ENCODE data around the gene CDK15. TPM values are rescaled to one million over a fixed set of nuclear protein-coding genes. Genes with fewer than 3 reads are reported as not detected.
"Not testable (repeated sequence)": the region's sequence is repeated elsewhere in the genome, so short reads cannot be mapped to it uniquely, and the experiment has no call there.

The CDK15 gene
- total RNA-seq, 4 donors from 2014 or later: 0.83 to 3.9 (median 1.4) TPM

DNA sequence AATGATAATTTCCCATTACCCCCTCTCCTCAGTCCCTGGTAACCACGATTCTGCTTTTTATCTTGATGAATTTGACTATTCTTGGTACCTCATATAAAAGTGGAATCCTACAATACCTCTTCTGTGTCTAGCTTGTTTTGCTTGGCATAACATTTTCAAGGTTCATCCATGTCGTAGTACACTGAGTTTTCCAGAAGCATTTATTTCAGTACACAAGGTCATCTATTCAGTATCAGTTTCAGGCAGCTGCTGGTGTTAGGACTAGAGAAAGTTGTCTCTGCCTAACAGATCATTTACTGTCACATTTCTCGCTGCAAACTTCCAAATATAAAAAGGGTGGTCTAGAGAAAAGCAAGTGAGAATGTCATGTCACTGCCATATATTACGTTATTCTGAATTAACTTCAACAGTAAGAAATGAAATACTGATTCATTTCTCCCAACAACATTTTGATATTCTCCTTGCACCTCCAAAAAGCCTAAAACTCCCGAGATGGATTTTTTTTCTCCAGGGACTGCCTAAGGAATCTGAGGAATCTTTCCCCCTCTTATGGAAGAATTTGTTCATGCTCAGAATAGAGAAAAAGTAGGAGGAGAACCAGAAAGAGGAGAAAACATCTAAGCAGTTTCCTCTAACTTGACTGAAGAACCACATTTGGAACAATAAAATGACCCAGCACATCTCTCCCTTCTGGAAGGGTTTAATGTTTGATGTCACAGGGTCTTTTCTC, 36.0 kb downstream of the CDK15 start:
- no peaks in the 10 kb centered on the region for H3K4me1 ChIP-seq
- no peak overlapping the region for H3K4me3 ChIP-seq
- intact Hi-C loops (cut with DNase I): no loop called here
- DNase-seq (ENCODE audit: extremely low spot score): no peak
- peaks cover 0 to 8% (median 2%) of the 10 kb centered on the region in 4 donors for H3K9me3 ChIP-seq
- H3K27ac ChIP-seq (replicated peaks in 1 of 4): no peak overlapping the region
- H3K36me3 ChIP-seq: no peaks in the 10 kb centered on the region
- 58% methylated on average over 5 of the region's 5 CpGs for WGBS
- no peak for TF ChIP-seq EP300 (IDR thresholded peaks at IDR 0.05)
- TF ChIP-seq POLR2AphosphoS5 (IDR thresholded peaks at IDR 0.05): no peak
- no peak for TF ChIP-seq POLR2A (IDR thresholded peaks at IDR 0.05; ENCODE audit: low read depth)
- TF ChIP-seq, protein P1, sequence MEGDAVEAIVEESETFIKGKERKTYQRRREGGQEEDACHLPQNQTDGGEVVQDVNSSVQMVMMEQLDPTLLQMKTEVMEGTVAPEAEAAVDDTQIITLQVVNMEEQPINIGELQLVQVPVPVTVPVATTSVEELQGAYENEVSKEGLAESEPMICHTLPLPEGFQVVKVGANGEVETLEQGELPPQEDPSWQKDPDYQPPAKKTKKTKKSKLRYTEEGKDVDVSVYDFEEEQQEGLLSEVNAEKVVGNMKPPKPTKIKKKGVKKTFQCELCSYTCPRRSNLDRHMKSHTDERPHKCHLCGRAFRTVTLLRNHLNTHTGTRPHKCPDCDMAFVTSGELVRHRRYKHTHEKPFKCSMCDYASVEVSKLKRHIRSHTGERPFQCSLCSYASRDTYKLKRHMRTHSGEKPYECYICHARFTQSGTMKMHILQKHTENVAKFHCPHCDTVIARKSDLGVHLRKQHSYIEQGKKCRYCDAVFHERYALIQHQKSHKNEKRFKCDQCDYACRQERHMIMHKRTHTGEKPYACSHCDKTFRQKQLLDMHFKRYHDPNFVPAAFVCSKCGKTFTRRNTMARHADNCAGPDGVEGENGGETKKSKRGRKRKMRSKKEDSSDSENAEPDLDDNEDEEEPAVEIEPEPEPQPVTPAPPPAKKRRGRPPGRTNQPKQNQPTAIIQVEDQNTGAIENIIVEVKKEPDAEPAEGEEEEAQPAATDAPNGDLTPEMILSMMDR (IDR thresholded peaks at IDR 0.05): no peak
- H3K27me3 ChIP-seq: no peaks in the 10 kb centered on the region

DNA sequence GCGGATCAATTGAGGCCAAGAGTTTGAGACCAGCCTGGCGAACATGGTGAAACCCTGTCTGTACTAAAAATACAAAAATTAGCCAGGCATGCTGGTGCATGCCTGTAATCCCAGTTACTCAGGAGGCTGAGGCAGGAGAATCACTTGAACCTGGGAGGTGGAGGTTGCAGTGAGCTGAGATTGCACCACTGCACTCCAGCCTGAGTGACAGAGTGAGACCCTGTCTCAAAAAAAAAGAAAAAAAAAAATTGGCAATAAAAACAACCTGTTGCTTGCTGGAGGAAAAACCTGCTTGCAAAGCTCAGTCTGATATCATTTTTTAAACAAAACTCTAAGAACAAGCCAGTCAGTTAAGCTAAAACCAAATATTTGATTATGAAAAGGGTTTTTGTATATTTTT, 38.6 kb downstream of the CDK15 start:
- H3K27me3 ChIP-seq; intact Hi-C loops (cut with DNase I); H3K9me3 ChIP-seq; H3K36me3 ChIP-seq; H3K4me3 ChIP-seq; H3K27ac ChIP-seq (replicated peaks in 1 of 4); H3K4me1 ChIP-seq; DNase-seq (ENCODE audit: extremely low spot score): not testable (repeated sequence)
- WGBS: 67% methylated on average over 2 of the region's 2 CpGs

DNA sequence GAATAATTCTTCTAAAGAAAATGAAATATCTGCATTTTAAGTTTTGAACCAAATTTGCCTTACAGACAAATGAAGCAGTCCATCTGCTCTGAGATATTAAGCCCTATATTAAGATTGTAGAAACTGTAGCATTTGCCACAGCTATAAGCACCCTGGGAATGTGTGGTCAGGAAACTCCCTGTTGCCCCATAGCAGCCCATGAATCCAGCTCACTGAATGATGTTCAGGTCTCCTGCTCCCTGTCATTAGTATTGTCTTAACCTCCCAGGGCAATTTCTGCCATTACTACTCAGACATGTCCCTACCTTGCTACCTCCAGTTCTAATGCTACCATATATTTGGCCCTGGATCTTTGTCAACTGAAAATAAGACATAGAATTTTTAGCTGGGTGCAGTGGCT, 41.1 kb downstream of the CDK15 start:
- TF ChIP-seq EP300 (IDR thresholded peaks at IDR 0.05) (no peak), POLR2AphosphoS5 (IDR thresholded peaks at IDR 0.05) (no peak), POLR2A (IDR thresholded peaks at IDR 0.05; ENCODE audit: low read depth) (no peak)
- TF ChIP-seq, protein P1 (IDR thresholded peaks at IDR 0.05): no peak

DNA sequence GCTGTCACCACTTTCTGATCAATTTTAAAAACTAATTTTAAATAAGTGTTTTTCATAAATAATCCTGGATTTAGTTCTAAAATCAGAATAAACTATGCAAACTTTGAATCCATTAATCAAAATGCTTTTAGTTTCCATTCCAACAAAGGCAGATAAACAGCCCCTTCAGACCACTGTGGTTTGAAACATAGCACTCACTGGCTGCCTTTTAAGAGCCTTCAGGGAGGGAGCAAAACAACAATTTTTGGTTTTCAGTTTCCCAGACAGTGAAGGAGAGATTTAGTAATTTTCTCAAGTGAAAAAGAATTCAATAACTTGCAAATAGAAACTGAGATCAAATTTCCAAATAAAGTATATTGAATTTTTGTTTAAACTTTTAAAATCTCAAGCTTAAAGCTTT, 46.1 kb downstream of the CDK15 start:
- no peak overlapping the region for H3K27ac ChIP-seq (replicated peaks in 1 of 4)
- TF ChIP-seq POLR2AphosphoS5 (IDR thresholded peaks at IDR 0.05) (no peak), POLR2A (IDR thresholded peaks at IDR 0.05; ENCODE audit: low read depth) (no peak), EP300 (IDR thresholded peaks at IDR 0.05) (no peak)
- TF ChIP-seq, protein P1 (IDR thresholded peaks at IDR 0.05): no peak
- H3K4me1 ChIP-seq: no peaks in the 10 kb centered on the region
- no peaks in the 10 kb centered on the region for H3K9me3 ChIP-seq
- no peak for DNase-seq (ENCODE audit: extremely low spot score)
- no peak overlapping the region for H3K4me3 ChIP-seq
- H3K27me3 ChIP-seq: no peaks in the 10 kb centered on the region
- H3K36me3 ChIP-seq: no peaks in the 10 kb centered on the region
- intact Hi-C loops (cut with DNase I): no loop called here

More for the DNA sequence above, 41.1 kb downstream of the CDK15 start:
- H3K4me1 ChIP-seq: no peaks in the 10 kb centered on the region
- no peaks in the 10 kb centered on the region for H3K27me3 ChIP-seq
- no peaks in the 10 kb centered on the region for H3K9me3 ChIP-seq
- H3K27ac ChIP-seq (replicated peaks in 1 of 4): no peak overlapping the region
- no peaks in the 10 kb centered on the region for H3K36me3 ChIP-seq
- H3K4me3 ChIP-seq: no peak overlapping the region
- intact Hi-C loops (cut with DNase I): no loop called here
- no peak for DNase-seq (ENCODE audit: extremely low spot score)

DNA sequence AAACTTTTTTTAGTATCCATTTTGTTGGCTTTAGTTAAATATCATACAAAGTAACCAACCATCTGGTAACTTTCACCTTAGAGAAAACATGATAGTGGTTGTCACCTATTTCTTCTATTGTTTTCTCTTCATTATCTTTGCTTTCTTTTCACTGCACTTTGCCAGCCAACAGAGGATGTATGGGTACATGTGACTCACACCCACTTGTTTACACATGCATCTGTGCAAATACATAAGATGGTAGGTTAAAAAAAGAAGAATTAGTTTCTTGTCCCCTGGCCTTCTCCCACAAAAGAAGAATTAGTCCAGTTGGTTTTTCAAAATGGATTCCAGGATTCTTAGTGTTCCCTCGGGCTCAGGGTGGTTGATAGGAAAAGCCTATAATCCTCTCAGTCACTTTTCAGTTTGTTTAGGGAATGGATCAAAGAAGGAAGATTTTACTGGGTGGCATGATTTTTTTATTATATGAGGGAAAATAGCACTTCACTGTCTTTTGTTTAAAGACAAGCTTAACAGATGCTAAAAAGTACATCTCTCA, 46.6 kb downstream of the CDK15 start:
- Histone ChIP-seq H3K9me3 (no peaks in the 10 kb centered on the region), H3K4me1 (peaks cover 0 to 1% (median 0%) of the 10 kb centered on the region in 4 donors), H3K27me3 (no peaks in the 10 kb centered on the region), H3K36me3 (no peaks in the 10 kb centered on the region), H3K4me3 (no peak overlapping the region), H3K27ac (replicated peaks in 1 of 4) (no peak overlapping the region)
- 80% methylated on average over 1 of the region's 1 CpG for WGBS
- DNase-seq (ENCODE audit: extremely low spot score): no peak
- no peak for TF ChIP-seq EP300 (IDR thresholded peaks at IDR 0.05)
- no peak for TF ChIP-seq POLR2A (IDR thresholded peaks at IDR 0.05; ENCODE audit: low read depth)
- TF ChIP-seq, protein P1 (IDR thresholded peaks at IDR 0.05): no peak
- TF ChIP-seq POLR2AphosphoS5 (IDR thresholded peaks at IDR 0.05): no peak
- intact Hi-C loops (cut with DNase I): no loop called here
